ENCODE results near the gene GNLY.
"Not testable (repeated sequence)": the region's sequence is repeated elsewhere in the genome, so short reads cannot be mapped to it uniquely, and the experiment has no call there.

DNA sequence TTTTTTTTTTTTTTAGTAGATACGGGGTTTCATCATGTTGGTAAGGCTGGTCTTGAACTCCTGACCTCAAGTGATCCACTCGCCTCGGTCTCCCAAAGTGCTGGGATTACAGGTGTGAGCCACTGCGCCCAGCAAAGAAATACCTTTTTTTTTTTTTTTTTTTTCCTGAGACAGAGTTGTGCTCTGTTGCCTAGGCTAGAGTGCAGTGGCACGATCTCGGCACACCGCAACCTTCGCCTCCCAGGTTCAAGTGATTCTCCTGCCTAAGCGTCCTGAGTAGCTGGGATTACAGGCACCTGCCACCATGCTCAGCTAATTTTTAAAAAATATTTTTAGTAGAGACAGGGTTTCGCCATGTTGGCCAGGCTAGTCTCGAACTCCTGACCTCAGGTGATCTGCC, 33.9 kb upstream of the GNLY start:
- TF ChIP-seq, protein P1, sequence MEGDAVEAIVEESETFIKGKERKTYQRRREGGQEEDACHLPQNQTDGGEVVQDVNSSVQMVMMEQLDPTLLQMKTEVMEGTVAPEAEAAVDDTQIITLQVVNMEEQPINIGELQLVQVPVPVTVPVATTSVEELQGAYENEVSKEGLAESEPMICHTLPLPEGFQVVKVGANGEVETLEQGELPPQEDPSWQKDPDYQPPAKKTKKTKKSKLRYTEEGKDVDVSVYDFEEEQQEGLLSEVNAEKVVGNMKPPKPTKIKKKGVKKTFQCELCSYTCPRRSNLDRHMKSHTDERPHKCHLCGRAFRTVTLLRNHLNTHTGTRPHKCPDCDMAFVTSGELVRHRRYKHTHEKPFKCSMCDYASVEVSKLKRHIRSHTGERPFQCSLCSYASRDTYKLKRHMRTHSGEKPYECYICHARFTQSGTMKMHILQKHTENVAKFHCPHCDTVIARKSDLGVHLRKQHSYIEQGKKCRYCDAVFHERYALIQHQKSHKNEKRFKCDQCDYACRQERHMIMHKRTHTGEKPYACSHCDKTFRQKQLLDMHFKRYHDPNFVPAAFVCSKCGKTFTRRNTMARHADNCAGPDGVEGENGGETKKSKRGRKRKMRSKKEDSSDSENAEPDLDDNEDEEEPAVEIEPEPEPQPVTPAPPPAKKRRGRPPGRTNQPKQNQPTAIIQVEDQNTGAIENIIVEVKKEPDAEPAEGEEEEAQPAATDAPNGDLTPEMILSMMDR (conservative IDR thresholded peaks at IDR 0.05; ENCODE audit: low read depth, low read length) = not testable (repeated sequence)
- TF ChIP-seq POLR2A (IDR thresholded peaks at IDR 0.05; ENCODE audit: low read depth, low read length); MAZ (IDR thresholded peaks at IDR 0.05; ENCODE audit: borderline replicate concordance, low read depth, low read length); RAD21 (IDR thresholded peaks at IDR 0.05; ENCODE audit: low read length): not testable (repeated sequence)

All from IMR-90 (cell line).